ENCODE data around the gene DCHS2.

- peak; percentile 52 for TF ChIP-seq CTCF (IDR thresholded peaks at IDR 0.05; ENCODE audit: poor library complexity)
- TF ChIP-seq EZH2 (IDR thresholded peaks at IDR 0.05; ENCODE audit: borderline replicate concordance): no peak
- TF ChIP-seq EZH2phosphoT487 (IDR thresholded peaks at IDR 0.05; ENCODE audit: low read depth, severe bottlenecking, unreplicated experiment): no peak
Measured at GRCh38 chr4:154349829-154350228, 141.8 kb downstream of the DCHS2 start.
